ENCODE measurements around the gene TAS2R8. TPM values are rescaled to one million over a fixed set of nuclear protein-coding genes. Genes with fewer than 3 reads are reported as not detected.

TAS2R8 gene
- total RNA-seq, 6 experiments from 2014 or later, result not detected

- Mint-ChIP-seq H3K9me3 (no peaks in the 10 kb centered on the region), H3K4me1 (ENCODE audit: low read depth) (no peaks in the 10 kb centered on the region), H3K27ac (no peak overlapping the region), H3K36me3 (ENCODE audit: low read depth) (peaks cover 9% of the 10 kb centered on the region; the same call in 1 of the 2 replicates), H3K4me3 (no peak overlapping the region), H3K27me3 (ENCODE audit: insufficient read depth) (no peaks in the 10 kb centered on the region)
- DNase-seq, result no peak
- no peak for TF ChIP-seq CTCF (IDR thresholded peaks at IDR 0.05)
These were observed 40.7 kb upstream of the TAS2R8 start for GRCh38 chr12:10847744-10848143.

GRCh38 chr12:10842862-10843261 is 35.8 kb upstream of the TAS2R8 start:
- no peak overlapping the region for H3K4me3 Mint-ChIP-seq
- H3K4me1 Mint-ChIP-seq (ENCODE audit: low read depth), result no peaks in the 10 kb centered on the region
- TF ChIP-seq CTCF (IDR thresholded peaks at IDR 0.05), result no peak
- no peaks in the 10 kb centered on the region for H3K27me3 Mint-ChIP-seq (ENCODE audit: insufficient read depth)
- no peak for DNase-seq
- no peak overlapping the region for H3K27ac Mint-ChIP-seq
- H3K36me3 Mint-ChIP-seq (ENCODE audit: low read depth), result peaks cover 9% of the 10 kb centered on the region; the same call in 1 of the 2 replicates
- no peaks in the 10 kb centered on the region for H3K9me3 Mint-ChIP-seq

GRCh38 chr12:10838461-10838860 is 31.4 kb upstream of the TAS2R8 start:
- no peak for TF ChIP-seq CTCF (IDR thresholded peaks at IDR 0.05)
- Mint-ChIP-seq H3K36me3 (ENCODE audit: low read depth) (no peaks in the 10 kb centered on the region), H3K27me3 (ENCODE audit: insufficient read depth) (no peaks in the 10 kb centered on the region; the same call in 1 of the 2 replicates), H3K27ac (no peak overlapping the region), H3K4me1 (ENCODE audit: low read depth) (no peaks in the 10 kb centered on the region), H3K4me3 (no peak overlapping the region), H3K9me3 (no peaks in the 10 kb centered on the region)
- DNase-seq, result no peak

GRCh38 chr12:10829994-10830393 is 22.9 kb upstream of the TAS2R8 start:
- H3K9me3 Mint-ChIP-seq, result no peaks in the 10 kb centered on the region
- H3K36me3 Mint-ChIP-seq (ENCODE audit: low read depth), result no peaks in the 10 kb centered on the region
- H3K27ac Mint-ChIP-seq, result no peak overlapping the region
- no peak overlapping the region for H3K4me3 Mint-ChIP-seq
- TF ChIP-seq CTCF (IDR thresholded peaks at IDR 0.05), result no peak
- no peak for DNase-seq
- peaks cover 9% of the 10 kb centered on the region; the same call in 1 of the 2 replicates for H3K4me1 Mint-ChIP-seq (ENCODE audit: low read depth)
- H3K27me3 Mint-ChIP-seq (ENCODE audit: insufficient read depth), result no peaks in the 10 kb centered on the region; the same call in none of the 2 replicates

- peaks cover 12% of the 10 kb centered on the region; the same call in 1 of the 2 replicates for H3K4me1 Mint-ChIP-seq (ENCODE audit: low read depth)
- no peak within 1 kb of the TSS for H3K4me3 Mint-ChIP-seq
- H3K36me3 Mint-ChIP-seq (ENCODE audit: low read depth), result no peaks in the 10 kb centered on the region
- no peaks in the 10 kb centered on the region; the same call in 1 of the 2 replicates for H3K27me3 Mint-ChIP-seq (ENCODE audit: insufficient read depth)
- no peaks in the 10 kb centered on the region for H3K9me3 Mint-ChIP-seq
- DNase-seq, result no peak
- TF ChIP-seq CTCF (IDR thresholded peaks at IDR 0.05), result no peak
- no peak within 1 kb of the TSS for H3K27ac Mint-ChIP-seq
These were observed 19.2 kb upstream of the TAS2R8 start, which contains the start of gene TAS2R10 for GRCh38 chr12:10826258-10826657. TAS2R10 (minus strand) TSS chr12:10826358; CDS start chr12:10826269, 89 bp downstream.

GRCh38 chr12:10824957-10825356 is 17.9 kb upstream of the TAS2R8 start:
- DNase-seq, result no peak
- TF ChIP-seq CTCF (IDR thresholded peaks at IDR 0.05), result no peak
- Mint-ChIP-seq H3K9me3 (no peaks in the 10 kb centered on the region), H3K4me1 (ENCODE audit: low read depth) (peaks cover 10% of the 10 kb centered on the region; the same call in 1 of the 2 replicates), H3K27ac (no peak overlapping the region), H3K36me3 (ENCODE audit: low read depth) (no peaks in the 10 kb centered on the region), H3K4me3 (no peak overlapping the region), H3K27me3 (ENCODE audit: insufficient read depth) (no peaks in the 10 kb centered on the region)
